Fibroblast of villous mesenchyme (primary cell): Measurements from ENCODE around the gene ABCD1. TPM values are rescaled to one million over a fixed set of nuclear protein-coding genes. Genes with fewer than 3 reads are reported as not detected.
A peak's percentile ranks its signal among the peaks of the same experiment; 100 is the strongest.
"Not testable (repeated sequence)": the region's sequence is repeated elsewhere in the genome, so short reads cannot be mapped to it uniquely, and the experiment has no call there.

Source experiments
- DNase-seq: peaks from one replicate; pipeline ENCODE4 v3.0.0-alpha.2; 2010; ENCODE audit warnings: low read depth
- H3K4me3 ChIP-seq: 2 replicates; pipeline ENCODE4 v1.5.1; 2011; ENCODE audit warnings: low read depth, mild to moderate bottlenecking, low read length
- total RNA-seq: library from RNA; depleted of rRNA; stranded (reverse); fragments of >200 nt; gene quantifications from 2 replicates; pipeline ENCODE4 v1.2.3, GENCODE V29; 2012
- TF ChIP-seq, protein P1 (sequence below): IDR thresholded peaks from 2 replicates; pipeline ENCODE4 v1.5.1; 2012; ENCODE audit warnings: low read depth, mild to moderate bottlenecking, low read length; ENCODE audit not compliant: insufficient read depth

The ABCD1 gene
- total RNA-seq, 1 donor: 15.5 TPM

DNA sequence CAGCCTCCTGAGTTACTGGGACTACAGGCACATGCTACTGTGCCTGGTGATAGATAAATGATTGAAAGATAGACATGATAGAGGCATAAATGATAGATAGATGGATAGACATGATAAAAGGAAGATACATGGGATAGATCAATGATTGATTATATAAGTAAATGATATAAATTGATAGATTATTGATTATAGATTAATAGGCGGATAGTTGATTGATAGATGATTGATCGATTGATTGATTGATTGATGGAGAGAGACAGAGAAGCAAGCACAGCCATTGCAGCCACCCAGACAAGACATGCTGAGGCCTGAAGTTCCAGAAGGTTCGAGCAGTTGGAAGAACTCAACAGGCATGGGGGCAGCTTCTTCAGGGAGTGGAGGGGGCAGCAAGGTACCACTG lies 21.7 kb downstream of the ABCD1 start:
- TF ChIP-seq, protein P1, sequence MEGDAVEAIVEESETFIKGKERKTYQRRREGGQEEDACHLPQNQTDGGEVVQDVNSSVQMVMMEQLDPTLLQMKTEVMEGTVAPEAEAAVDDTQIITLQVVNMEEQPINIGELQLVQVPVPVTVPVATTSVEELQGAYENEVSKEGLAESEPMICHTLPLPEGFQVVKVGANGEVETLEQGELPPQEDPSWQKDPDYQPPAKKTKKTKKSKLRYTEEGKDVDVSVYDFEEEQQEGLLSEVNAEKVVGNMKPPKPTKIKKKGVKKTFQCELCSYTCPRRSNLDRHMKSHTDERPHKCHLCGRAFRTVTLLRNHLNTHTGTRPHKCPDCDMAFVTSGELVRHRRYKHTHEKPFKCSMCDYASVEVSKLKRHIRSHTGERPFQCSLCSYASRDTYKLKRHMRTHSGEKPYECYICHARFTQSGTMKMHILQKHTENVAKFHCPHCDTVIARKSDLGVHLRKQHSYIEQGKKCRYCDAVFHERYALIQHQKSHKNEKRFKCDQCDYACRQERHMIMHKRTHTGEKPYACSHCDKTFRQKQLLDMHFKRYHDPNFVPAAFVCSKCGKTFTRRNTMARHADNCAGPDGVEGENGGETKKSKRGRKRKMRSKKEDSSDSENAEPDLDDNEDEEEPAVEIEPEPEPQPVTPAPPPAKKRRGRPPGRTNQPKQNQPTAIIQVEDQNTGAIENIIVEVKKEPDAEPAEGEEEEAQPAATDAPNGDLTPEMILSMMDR: no peak
- H3K4me3 ChIP-seq: no peak overlapping the region
- DNase-seq: no peak

DNA sequence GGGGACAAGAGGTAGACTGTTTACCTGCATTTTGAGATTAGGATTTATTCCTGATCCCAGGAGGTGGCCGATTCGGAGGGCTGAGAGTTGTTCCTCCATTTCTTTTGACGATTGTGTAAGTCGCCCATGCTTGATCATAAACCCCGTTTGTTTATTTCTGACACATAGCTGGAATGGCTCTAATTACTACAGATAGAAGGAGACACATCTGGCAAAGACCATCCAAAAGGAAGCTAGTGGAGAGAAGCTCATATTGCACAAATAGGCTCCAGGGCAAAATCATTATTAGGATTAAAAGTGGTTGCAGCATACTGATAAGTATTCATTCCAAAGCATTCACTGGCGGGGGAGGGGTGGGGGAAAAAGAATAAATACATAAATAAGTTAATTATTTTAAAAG lies 22.3 kb downstream of the ABCD1 start:
- H3K4me3 ChIP-seq: not testable (repeated sequence)
- DNase-seq: peak; percentile 67

DNA sequence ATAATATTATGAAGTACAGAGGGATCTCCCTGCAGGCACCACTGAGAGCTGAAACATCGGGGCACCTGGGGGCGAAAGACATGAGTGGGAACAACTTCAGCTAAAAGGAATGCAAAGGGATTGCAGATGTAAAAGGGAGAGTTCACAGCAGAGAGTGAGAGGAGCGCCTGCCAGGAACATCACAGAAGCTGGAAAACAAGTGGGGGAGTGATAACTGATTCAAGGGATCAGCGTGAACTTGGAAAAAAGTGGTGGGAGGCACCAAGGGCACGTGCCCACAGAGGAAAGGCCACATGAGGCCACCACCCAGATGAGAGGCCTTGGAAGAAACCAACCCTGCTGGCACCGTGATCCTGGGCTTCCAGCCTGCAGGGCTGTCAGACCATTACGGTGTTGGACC lies 24.4 kb downstream of the ABCD1 start:
- not testable (repeated sequence) for H3K4me3 ChIP-seq

DNA sequence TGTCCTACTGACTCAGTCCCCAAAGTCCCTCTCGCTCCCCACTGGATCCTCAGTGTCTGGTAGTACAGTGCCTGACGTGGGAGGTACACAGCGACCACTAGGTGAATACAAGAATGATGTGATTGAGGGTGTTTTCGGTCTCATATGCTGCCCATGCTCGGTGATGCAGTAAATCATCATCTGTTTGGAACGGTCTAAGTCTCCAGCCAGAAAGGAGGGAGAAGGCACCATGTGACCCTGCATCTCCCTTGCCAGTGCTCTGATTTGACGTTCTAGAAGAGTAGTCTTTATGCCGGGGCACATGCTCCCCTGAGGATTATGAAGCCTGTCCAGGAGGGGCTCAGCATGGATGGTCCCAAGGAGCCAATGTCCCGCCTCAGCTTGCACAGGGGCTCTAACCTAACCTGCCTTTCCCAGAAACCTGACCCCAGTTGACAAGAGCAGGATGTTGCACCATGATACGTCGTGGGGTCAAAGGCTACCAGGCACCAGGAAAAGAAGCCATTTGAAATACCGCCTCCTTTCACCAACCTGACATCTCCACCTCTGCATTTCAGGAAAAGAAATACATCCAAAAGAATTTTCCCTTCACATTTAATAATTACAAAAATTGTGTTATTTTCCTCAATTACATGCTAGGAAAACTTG lies 25.6 kb downstream of the ABCD1 start:
- H3K4me3 ChIP-seq: no peak overlapping the region
- TF ChIP-seq, protein P1: no peak
- no peak for DNase-seq

More for the DNA sequence above, 24.4 kb downstream of the ABCD1 start:
- DNase-seq: not testable (repeated sequence)

DNA sequence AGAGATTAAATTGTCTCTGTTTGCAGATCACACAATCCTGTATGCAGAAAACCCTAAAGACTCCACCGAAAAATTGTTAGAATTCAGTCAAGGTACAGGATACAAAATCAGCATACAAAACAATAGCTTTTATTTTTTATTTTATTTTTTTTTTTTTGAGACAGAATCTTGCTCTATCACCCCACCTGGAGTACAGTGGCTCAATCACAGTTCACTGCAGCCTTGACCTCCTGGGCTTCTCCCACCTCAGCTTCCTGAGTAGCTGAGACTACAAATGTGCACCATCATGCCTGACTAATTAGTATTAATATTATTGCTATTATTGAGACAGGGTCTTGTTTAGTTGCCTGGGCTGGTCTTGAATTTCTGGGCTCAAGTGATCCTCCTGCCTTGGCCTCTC lies 30.5 kb downstream of the ABCD1 start:
- DNase-seq: no peak
- no peak overlapping the region for H3K4me3 ChIP-seq
- TF ChIP-seq, protein P1: no peak

DNA sequence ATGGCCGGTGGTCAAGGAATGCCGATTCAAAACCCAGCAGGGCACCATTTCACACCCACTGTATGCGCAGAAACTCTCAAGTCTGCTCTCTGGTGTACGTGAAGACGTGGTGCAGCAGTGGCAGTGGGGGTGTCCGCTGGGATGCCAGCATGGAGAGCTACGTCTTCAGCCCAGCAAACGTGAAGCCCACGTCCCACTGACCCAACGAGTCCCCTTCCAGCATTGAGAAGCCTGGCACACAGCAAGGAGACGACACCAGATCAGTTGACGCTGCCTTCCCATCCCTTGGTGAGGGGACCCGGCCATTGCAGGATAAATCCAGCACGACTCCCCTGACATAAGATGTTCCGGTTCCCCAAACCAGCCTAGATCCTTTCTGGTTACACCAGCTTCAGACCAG lies 37.2 kb downstream of the ABCD1 start:
- TF ChIP-seq, protein P1: no peak
- H3K4me3 ChIP-seq: no peak overlapping the region
- DNase-seq: no peak

DNA sequence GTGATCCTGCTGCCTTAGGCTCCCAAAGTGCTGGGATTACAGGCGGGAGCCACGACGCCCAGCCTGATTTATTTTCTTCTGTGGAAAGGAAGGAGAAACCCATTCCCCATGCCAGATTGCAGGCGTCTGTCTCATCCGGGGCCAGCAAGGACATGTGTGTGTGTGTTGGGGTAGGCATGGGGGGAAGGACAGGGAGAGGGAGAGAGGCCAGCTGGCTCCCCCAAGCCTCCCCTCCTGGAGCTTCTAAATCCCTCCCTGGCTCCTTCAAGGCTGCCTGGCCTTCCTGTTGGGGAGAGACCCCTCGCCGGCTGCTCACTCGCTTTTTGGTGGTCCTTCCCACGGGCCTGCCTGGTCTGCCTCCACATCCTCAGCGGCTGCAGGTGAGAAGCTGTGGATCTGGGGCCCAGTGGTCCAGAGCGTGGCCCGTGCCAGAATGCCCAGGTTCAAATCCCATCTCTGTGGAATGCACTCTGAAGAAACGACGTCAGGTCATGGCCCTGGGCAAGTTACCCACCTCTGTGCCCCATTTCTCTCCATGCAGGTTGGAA lies 38.0 kb downstream of the ABCD1 start:
- H3K4me3 ChIP-seq: no peak overlapping the region
- no peak for DNase-seq
- TF ChIP-seq, protein P1: no peak

DNA sequence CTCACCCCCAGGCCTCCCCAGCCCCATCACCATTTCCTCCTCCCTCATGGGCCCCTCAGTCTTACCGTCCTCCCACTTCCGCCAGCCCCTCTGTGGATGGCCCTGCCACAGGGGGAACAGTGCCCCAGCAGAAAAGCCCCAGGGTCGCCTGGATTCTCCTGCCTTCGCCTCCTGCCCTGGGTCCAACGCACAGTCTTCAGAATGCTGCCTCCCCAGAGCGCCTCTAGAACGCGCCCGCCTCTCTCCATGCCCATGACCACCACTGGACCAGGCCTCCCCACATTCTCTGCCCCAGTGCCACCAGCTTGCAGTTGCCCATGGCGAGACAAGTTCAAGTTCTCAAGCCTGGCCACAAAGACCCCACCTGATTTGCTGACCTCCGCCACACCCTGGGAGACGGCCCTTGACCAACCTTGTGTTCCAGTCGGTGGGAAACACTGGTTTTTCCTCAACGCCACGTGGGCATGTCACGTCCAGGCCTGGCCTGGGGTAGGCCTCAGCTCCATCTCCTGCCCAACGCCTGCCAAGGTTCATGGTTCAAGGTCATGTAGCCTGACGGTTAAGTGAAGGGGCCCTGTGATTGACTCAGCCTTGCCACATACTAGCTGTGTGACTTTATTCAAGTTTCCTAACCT lies 38.8 kb downstream of the ABCD1 start:
- TF ChIP-seq, protein P1: no peak
- no peak overlapping the region for H3K4me3 ChIP-seq
- DNase-seq: no peak
